GM23338 (cell line): ENCODE measurements around the gene CCDC50. TPM values are rescaled to one million over a fixed set of nuclear protein-coding genes. Genes with fewer than 3 reads are reported as not detected.

Experiments
- ATAC-seq: fragments of 200-7000 bp; cut with Tn5 transposase; 3 replicates; pipeline ENCODE4 v1.9.1; 2020
- DNase-seq: peaks from one replicate; pipeline ENCODE4 v3.0.0-alpha.2; 2015; ENCODE audit warnings: low spot score
- H2AFZ ChIP-seq: fragments of 200-600 bp; sonication (generic); 2 replicates; pipeline ENCODE4 v1.8.0; 2016; ENCODE audit warnings: antibody characterized with exemption, mild to moderate bottlenecking, moderate library complexity
- H3F3A ChIP-seq: fragments of 200-600 bp; sonication (generic); replicated peaks from 2 replicates; pipeline ENCODE4 v1.8.0; 2017; ENCODE audit warnings: antibody characterized with exemption, mixed run types, low read depth
- H3K27ac ChIP-seq: fragments of 200-600 bp; sonication (generic); 2 replicates; pipeline ENCODE4 v1.6.1; 2016; ENCODE audit warnings: low read depth
- H3K27me3 ChIP-seq: fragments of 200-600 bp; sonication (generic); 2 replicates; pipeline ENCODE4 v1.8.0; 2016; ENCODE audit warnings: mild to moderate bottlenecking, mixed run types, moderate library complexity; ENCODE audit not compliant: insufficient read depth
- H3K36me3 ChIP-seq: fragments of 200-600 bp; sonication (generic); 2 replicates; pipeline ENCODE4 v1.8.0; 2016; ENCODE audit warnings: mild to moderate bottlenecking; ENCODE audit not compliant: insufficient read depth
- H3K4me1 ChIP-seq: fragments of 200-600 bp; sonication (generic); 2 replicates; pipeline ENCODE4 v1.8.0; 2016; ENCODE audit warnings: mild to moderate bottlenecking, moderate library complexity; ENCODE audit not compliant: insufficient read depth
- H3K4me2 ChIP-seq: fragments of 200-600 bp; sonication (generic); 2 replicates; pipeline ENCODE4 v1.7.1; 2017; ENCODE audit warnings: mixed run types
- H3K4me3 ChIP-seq: fragments of 200-600 bp; sonication (generic); 2 replicates; pipeline ENCODE4 v1.6.1; 2016; ENCODE audit warnings: mixed run types
- H3K79me2 ChIP-seq: fragments of 200-600 bp; sonication (generic); replicated peaks from 2 replicates; pipeline ENCODE4 v1.8.0; 2017; ENCODE audit warnings: mild to moderate bottlenecking; ENCODE audit not compliant: insufficient read depth
- H3K9me2 ChIP-seq: fragments of 200-600 bp; sonication (generic); 2 replicates; pipeline ENCODE4 v1.8.0; 2017; ENCODE audit not compliant: insufficient read depth
- H4K20me1 ChIP-seq: fragments of 200-600 bp; sonication (generic); replicated peaks from 2 replicates; pipeline ENCODE4 v1.8.0; 2017; ENCODE audit warnings: mild to moderate bottlenecking; ENCODE audit not compliant: insufficient read depth
- H3K27ac Mint-ChIP-seq: 2 replicates; pipeline ENCODE4 v1.8.0; 2020; ENCODE audit warnings: inconsistent platforms, mild to moderate bottlenecking, moderate library complexity, mixed read lengths
- H3K27me3 Mint-ChIP-seq: 3 replicates; pipeline ENCODE4 v1.8.0; 2022; ENCODE audit warnings: low read depth, mild to moderate bottlenecking, moderate library complexity, mixed read lengths, inconsistent platforms; ENCODE audit not compliant: insufficient read depth, poor library complexity
- H3K36me3 Mint-ChIP-seq: 3 replicates; pipeline ENCODE4 v1.8.0; 2021; ENCODE audit warnings: low read depth, mild to moderate bottlenecking, inconsistent platforms, moderate library complexity, mixed read lengths
- H3K4me1 Mint-ChIP-seq: 3 replicates; pipeline ENCODE4 v1.8.0; 2020; ENCODE audit warnings: mild to moderate bottlenecking, inconsistent platforms, mixed read lengths
- H3K4me3 Mint-ChIP-seq: 3 replicates; pipeline ENCODE4 v1.8.0; 2021; ENCODE audit warnings: moderate library complexity, mild to moderate bottlenecking, inconsistent platforms, mixed read lengths
- H3K9me3 Mint-ChIP-seq: 3 replicates; pipeline ENCODE4 v1.8.0; 2020; ENCODE audit warnings: moderate library complexity, mild to moderate bottlenecking, inconsistent platforms, mixed read lengths
- CREB1 ChIP-seq: fragments of 250-450 bp; sonication (Bioruptor Pico); IDR thresholded peaks from 2 replicates; pipeline ENCODE4 v1.5.0; 2020; ENCODE audit warnings: low read depth, mild to moderate bottlenecking, moderate library complexity
- EZH2 ChIP-seq: fragments of 200-600 bp; sonication (generic); IDR thresholded peaks from one replicate; pipeline ENCODE4 v1.8.0; 2017; ENCODE audit warnings: antibody characterized with exemption, mild to moderate bottlenecking, low read depth; ENCODE audit not compliant: unreplicated experiment
- EZH2phosphoT487 ChIP-seq: fragments of 200-600 bp; sonication (generic); IDR thresholded peaks from one replicate; pipeline ENCODE4 v1.8.1; 2018; ENCODE audit warnings: antibody characterized with exemption; ENCODE audit not compliant: unreplicated experiment
- JUNB ChIP-seq: IDR thresholded peaks from one replicate; pipeline ENCODE4 v1.6.1; 2016; ENCODE audit warnings: antibody characterized with exemption; ENCODE audit not compliant: unreplicated experiment
- NANOG ChIP-seq: IDR thresholded peaks from 2 replicates; pipeline ENCODE4 v1.6.1; 2016; ENCODE audit warnings: antibody characterized with exemption, borderline replicate concordance
- POLR2AphosphoS5 ChIP-seq: IDR thresholded peaks from 2 replicates; pipeline ENCODE4 v1.6.1; 2016; ENCODE audit warnings: antibody characterized with exemption, low read depth
- STAT1 ChIP-seq: IDR thresholded peaks from one replicate; pipeline ENCODE4 v1.6.1; 2016; ENCODE audit warnings: antibody characterized with exemption; ENCODE audit not compliant: unreplicated experiment
- ZNF114 ChIP-seq: fragments of 250-450 bp; sonication (Bioruptor Pico); IDR thresholded peaks from 2 replicates; pipeline ENCODE4 v1.5.0; 2020; ENCODE audit warnings: mild to moderate bottlenecking, moderate library complexity
- ZNF331 ChIP-seq: fragments of 250-450 bp; sonication (Bioruptor Pico); IDR thresholded peaks from 2 replicates; pipeline ENCODE4 v1.5.0; 2020; ENCODE audit warnings: low read depth, mild to moderate bottlenecking, moderate library complexity
- polyA plus RNA-seq: library from polyadenylated mRNA; unstranded; fragments of >200 nt; fragmentation: Nextera tagmentation; extraction: Ambion mirVana; gene quantifications from 2 replicates; pipeline ENCODE4 v1.2.1, GENCODE V29; 2016
- total RNA-seq: library from RNA; depleted of rRNA; stranded (reverse); fragments of >200 nt; shearing (Covaris generic); gene quantifications from 2 replicates; pipeline ENCODE4 v1.2.3, GENCODE V29; 2014
- TF ChIP-seq, protein P1 (sequence below): IDR thresholded peaks from one replicate; pipeline ENCODE4 v1.6.1; 2018; ENCODE audit warnings: antibody characterized with exemption; ENCODE audit not compliant: unreplicated experiment
- TF ChIP-seq, protein P2 (sequence below): IDR thresholded peaks from 2 replicates; pipeline ENCODE4 v1.6.1; 2016; ENCODE audit warnings: antibody characterized with exemption
- TF ChIP-seq, protein P3 (sequence below): fragments of 250-450 bp; sonication (Bioruptor Pico); IDR thresholded peaks from 2 replicates; pipeline ENCODE4 v1.5.0; 2020; ENCODE audit warnings: mild to moderate bottlenecking, moderate library complexity
- TF ChIP-seq, protein P4 (sequence below), 2 experiments: fragments of 200-600 bp in 1 of 2; sonication (generic) in 1 of 2; conservative IDR thresholded peaks; 2 replicates each; pipeline versions ENCODE4 v1.5.1 to v1.6.1; 2016 to 2017; ENCODE audit warnings: antibody characterized with exemption in 2 of 2, low read depth in 2 of 2, mild to moderate bottlenecking in 2 of 2, moderate library complexity in 1 of 2

Gene CCDC50
- total and polyA plus RNA-seq, 2 experiments from 2014 or later = 22.4 to 25.4 TPM

DNA sequence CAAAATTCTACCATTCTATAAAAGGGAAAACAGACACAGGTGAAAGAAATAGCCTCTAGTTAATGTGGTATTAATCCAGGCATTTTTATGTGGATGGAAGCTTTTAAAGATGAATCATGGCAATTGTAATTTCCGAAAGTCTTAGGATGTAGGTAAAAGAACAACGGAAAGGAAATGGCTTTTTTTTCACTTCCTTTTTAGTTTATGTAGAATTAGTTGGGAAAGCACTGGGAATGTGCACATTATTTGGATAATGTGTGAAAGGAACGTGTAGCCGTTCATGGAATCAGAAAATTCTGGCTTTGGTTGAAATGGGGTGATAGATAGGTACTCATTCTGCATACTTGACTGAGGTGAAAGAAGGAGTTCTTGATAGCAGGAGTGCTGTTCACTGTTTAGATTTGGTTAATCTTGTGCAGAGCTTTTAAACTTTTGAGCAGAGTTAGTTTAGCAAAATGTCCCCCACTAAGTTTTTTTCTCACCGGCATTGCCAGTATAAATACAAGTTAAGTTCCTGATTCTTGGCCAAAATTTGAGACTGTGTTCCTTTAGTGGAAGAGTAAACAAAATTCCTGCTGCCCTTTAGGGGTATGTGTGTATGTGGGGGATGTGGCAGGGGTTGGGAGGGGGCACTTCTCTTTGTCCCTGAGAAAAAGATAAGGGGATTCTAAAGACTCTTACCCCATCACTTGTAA is 21.3 kb downstream of the CCDC50 start:
- H3K79me2 ChIP-seq = peaks cover 4% of the 10 kb centered on the region; the same call in 1 of the 2 replicates
- H3K36me3 ChIP-seq = no peaks in the 10 kb centered on the region
- DNase-seq (no peak), ATAC-seq (no peak)
- no peaks in the 10 kb centered on the region for H3K27me3 Mint-ChIP-seq
- H3K27ac ChIP-seq = no peak overlapping the region
- H3K4me2 ChIP-seq = peak overlapping the region; percentile 11; the same call in 1 of the 2 replicates
- H3K4me1 Mint-ChIP-seq = peaks cover 42% of the 10 kb centered on the region
- no peak overlapping the region for H3K4me3 ChIP-seq
- no peaks in the 10 kb centered on the region for H4K20me1 ChIP-seq
- H3K27me3 ChIP-seq = no peaks in the 10 kb centered on the region
- H3K4me1 ChIP-seq = peaks cover 29% of the 10 kb centered on the region
- H3K4me3 Mint-ChIP-seq = no peak overlapping the region
- no peak overlapping the region for H2AFZ ChIP-seq
- H3K27ac Mint-ChIP-seq = peak overlapping the region; percentile 72
- TF ChIP-seq, protein P1, sequence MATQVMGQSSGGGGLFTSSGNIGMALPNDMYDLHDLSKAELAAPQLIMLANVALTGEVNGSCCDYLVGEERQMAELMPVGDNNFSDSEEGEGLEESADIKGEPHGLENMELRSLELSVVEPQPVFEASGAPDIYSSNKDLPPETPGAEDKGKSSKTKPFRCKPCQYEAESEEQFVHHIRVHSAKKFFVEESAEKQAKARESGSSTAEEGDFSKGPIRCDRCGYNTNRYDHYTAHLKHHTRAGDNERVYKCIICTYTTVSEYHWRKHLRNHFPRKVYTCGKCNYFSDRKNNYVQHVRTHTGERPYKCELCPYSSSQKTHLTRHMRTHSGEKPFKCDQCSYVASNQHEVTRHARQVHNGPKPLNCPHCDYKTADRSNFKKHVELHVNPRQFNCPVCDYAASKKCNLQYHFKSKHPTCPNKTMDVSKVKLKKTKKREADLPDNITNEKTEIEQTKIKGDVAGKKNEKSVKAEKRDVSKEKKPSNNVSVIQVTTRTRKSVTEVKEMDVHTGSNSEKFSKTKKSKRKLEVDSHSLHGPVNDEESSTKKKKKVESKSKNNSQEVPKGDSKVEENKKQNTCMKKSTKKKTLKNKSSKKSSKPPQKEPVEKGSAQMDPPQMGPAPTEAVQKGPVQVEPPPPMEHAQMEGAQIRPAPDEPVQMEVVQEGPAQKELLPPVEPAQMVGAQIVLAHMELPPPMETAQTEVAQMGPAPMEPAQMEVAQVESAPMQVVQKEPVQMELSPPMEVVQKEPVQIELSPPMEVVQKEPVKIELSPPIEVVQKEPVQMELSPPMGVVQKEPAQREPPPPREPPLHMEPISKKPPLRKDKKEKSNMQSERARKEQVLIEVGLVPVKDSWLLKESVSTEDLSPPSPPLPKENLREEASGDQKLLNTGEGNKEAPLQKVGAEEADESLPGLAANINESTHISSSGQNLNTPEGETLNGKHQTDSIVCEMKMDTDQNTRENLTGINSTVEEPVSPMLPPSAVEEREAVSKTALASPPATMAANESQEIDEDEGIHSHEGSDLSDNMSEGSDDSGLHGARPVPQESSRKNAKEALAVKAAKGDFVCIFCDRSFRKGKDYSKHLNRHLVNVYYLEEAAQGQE = no peak
- TF ChIP-seq, protein P2, sequence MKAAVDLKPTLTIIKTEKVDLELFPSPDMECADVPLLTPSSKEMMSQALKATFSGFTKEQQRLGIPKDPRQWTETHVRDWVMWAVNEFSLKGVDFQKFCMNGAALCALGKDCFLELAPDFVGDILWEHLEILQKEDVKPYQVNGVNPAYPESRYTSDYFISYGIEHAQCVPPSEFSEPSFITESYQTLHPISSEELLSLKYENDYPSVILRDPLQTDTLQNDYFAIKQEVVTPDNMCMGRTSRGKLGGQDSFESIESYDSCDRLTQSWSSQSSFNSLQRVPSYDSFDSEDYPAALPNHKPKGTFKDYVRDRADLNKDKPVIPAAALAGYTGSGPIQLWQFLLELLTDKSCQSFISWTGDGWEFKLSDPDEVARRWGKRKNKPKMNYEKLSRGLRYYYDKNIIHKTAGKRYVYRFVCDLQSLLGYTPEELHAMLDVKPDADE = no peak
- TF ChIP-seq EZH2 = no peak
- no peak for TF ChIP-seq STAT1
- TF ChIP-seq, protein P3, sequence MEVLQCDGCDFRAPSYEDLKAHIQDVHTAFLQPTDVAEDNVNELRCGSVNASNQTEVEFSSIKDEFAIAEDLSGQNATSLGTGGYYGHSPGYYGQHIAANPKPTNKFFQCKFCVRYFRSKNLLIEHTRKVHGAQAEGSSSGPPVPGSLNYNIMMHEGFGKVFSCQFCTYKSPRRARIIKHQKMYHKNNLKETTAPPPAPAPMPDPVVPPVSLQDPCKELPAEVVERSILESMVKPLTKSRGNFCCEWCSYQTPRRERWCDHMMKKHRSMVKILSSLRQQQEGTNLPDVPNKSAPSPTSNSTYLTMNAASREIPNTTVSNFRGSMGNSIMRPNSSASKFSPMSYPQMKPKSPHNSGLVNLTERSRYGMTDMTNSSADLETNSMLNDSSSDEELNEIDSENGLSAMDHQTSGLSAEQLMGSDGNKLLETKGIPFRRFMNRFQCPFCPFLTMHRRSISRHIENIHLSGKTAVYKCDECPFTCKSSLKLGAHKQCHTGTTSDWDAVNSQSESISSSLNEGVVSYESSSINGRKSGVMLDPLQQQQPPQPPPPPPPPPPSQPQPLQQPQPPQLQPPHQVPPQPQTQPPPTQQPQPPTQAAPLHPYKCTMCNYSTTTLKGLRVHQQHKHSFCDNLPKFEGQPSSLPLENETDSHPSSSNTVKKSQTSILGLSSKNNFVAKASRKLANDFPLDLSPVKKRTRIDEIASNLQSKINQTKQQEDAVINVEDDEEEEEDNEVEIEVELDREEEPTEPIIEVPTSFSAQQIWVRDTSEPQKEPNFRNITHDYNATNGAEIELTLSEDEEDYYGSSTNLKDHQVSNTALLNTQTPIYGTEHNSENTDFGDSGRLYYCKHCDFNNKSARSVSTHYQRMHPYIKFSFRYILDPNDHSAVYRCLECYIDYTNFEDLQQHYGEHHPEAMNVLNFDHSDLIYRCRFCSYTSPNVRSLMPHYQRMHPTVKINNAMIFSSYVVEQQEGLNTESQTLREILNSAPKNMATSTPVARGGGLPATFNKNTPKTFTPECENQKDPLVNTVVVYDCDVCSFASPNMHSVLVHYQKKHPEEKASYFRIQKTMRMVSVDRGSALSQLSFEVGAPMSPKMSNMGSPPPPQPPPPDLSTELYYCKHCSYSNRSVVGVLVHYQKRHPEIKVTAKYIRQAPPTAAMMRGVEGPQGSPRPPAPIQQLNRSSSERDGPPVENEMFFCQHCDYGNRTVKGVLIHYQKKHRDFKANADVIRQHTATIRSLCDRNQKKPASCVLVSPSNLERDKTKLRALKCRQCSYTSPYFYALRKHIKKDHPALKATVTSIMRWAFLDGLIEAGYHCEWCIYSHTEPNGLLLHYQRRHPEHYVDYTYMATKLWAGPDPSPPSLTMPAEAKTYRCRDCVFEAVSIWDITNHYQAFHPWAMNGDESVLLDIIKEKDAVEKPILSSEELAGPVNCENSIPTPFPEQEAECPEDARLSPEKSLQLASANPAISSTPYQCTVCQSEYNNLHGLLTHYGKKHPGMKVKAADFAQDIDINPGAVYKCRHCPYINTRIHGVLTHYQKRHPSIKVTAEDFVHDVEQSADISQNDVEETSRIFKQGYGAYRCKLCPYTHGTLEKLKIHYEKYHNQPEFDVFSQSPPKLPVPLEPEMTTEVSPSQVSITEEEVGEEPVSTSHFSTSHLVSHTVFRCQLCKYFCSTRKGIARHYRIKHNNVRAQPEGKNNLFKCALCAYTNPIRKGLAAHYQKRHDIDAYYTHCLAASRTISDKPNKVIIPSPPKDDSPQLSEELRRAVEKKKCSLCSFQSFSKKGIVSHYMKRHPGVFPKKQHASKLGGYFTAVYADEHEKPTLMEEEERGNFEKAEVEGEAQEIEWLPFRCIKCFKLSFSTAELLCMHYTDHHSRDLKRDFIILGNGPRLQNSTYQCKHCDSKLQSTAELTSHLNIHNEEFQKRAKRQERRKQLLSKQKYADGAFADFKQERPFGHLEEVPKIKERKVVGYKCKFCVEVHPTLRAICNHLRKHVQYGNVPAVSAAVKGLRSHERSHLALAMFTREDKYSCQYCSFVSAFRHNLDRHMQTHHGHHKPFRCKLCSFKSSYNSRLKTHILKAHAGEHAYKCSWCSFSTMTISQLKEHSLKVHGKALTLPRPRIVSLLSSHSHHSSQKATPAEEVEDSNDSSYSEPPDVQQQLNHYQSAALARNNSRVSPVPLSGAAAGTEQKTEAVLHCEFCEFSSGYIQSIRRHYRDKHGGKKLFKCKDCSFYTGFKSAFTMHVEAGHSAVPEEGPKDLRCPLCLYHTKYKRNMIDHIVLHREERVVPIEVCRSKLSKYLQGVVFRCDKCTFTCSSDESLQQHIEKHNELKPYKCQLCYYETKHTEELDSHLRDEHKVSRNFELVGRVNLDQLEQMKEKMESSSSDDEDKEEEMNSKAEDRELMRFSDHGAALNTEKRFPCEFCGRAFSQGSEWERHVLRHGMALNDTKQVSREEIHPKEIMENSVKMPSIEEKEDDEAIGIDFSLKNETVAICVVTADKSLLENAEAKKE (CRISPR knock-in tag) = no peak
- no peak for TF ChIP-seq ZNF114 (CRISPR knock-in tag)
- TF ChIP-seq, protein P4, sequence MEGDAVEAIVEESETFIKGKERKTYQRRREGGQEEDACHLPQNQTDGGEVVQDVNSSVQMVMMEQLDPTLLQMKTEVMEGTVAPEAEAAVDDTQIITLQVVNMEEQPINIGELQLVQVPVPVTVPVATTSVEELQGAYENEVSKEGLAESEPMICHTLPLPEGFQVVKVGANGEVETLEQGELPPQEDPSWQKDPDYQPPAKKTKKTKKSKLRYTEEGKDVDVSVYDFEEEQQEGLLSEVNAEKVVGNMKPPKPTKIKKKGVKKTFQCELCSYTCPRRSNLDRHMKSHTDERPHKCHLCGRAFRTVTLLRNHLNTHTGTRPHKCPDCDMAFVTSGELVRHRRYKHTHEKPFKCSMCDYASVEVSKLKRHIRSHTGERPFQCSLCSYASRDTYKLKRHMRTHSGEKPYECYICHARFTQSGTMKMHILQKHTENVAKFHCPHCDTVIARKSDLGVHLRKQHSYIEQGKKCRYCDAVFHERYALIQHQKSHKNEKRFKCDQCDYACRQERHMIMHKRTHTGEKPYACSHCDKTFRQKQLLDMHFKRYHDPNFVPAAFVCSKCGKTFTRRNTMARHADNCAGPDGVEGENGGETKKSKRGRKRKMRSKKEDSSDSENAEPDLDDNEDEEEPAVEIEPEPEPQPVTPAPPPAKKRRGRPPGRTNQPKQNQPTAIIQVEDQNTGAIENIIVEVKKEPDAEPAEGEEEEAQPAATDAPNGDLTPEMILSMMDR (conservative IDR thresholded peaks at IDR 0.05; ENCODE audit: low read depth in 2 of 2) = no peak
- no peak for TF ChIP-seq NANOG
- no peak for TF ChIP-seq ZNF331 (CRISPR knock-in tag)
- no peak for TF ChIP-seq CREB1 (CRISPR knock-in tag)
- no peak for TF ChIP-seq JUNB
- no peak for TF ChIP-seq EZH2phosphoT487
- TF ChIP-seq POLR2AphosphoS5 = no peak
- H3K36me3 Mint-ChIP-seq = no peaks in the 10 kb centered on the region
- no peaks in the 10 kb centered on the region for H3K9me3 Mint-ChIP-seq
- H3K9me2 ChIP-seq = no peaks in the 10 kb centered on the region
- H3F3A ChIP-seq = no peaks in the 10 kb centered on the region
